K562 (cell line): ENCODE measurements around the gene MYO16.

Source experiments
- ERF ChIP-seq: fragments of 450-650 bp; formaldehyde crosslinking; IDR thresholded peaks from 2 replicates; pipeline ENCODE4 v1.4.0; 2020; ENCODE audit warnings: mild to moderate bottlenecking, mixed read lengths
- EZH2 ChIP-seq: IDR thresholded peaks from 2 replicates; pipeline ENCODE4 v1.6.1; 2012; ENCODE audit warnings: low read depth, mild to moderate bottlenecking, inconsistent platforms, low read length, borderline replicate concordance
- FOXJ3 ChIP-seq: sonication (generic); formaldehyde crosslinking; IDR thresholded peaks from 2 replicates; pipeline ENCODE4 v1.4.0; 2020; ENCODE audit warnings: mild to moderate bottlenecking, missing genetic modification reagents
- HLTF ChIP-seq: fragments of 450-650 bp; IDR thresholded peaks from 2 replicates; pipeline ENCODE4 v1.6.1; 2016
- IRF2 ChIP-seq: sonication (generic); formaldehyde crosslinking; IDR thresholded peaks from 2 replicates; pipeline ENCODE4 v1.8.1; 2022; ENCODE audit warnings: mild to moderate bottlenecking, missing genetic modification reagents
- ZNF224 ChIP-seq: sonication (generic); formaldehyde crosslinking; IDR thresholded peaks from 2 replicates; pipeline ENCODE4 v1.8.0; 2022; ENCODE audit warnings: mild to moderate bottlenecking, missing genetic modification reagents

DNA sequence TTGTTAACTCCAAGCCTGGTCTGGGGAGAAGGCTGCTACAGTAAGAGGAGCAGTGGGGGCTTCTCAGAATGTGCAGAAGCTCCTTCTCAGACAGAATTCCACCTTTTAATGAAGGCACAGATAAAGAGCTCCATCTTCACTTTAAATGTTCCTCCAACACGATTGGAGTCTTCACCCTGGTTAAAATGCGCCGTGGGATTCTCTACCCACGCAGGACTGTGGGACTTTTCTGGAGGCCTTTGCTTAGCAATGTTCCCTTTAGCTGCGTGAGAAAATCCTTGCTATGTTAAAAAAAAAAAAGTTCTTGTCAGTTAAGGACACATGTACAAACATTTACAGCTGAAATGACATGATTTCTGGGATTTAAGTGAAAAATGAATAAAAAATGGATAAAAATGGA, 546.3 kb downstream of the MYO16 start:
- TF ChIP-seq IRF2 (CRISPR knock-in tag) (no peak), HLTF (no peak), FOXJ3 (no peak), EZH2 (no peak), ERF (no peak), ZNF224 (CRISPR knock-in tag) (no peak)
